Measurements from ENCODE around the gene GIT1.

GIT1 gene

GRCh38 chr17:29615048-29615385, 25.6 kb upstream of the GIT1 start:
- no peak for DNase-seq

- DNase-seq = no peak
These were observed 25.1 kb upstream of the GIT1 start for GRCh38 chr17:29614349-29615047.

DNA sequence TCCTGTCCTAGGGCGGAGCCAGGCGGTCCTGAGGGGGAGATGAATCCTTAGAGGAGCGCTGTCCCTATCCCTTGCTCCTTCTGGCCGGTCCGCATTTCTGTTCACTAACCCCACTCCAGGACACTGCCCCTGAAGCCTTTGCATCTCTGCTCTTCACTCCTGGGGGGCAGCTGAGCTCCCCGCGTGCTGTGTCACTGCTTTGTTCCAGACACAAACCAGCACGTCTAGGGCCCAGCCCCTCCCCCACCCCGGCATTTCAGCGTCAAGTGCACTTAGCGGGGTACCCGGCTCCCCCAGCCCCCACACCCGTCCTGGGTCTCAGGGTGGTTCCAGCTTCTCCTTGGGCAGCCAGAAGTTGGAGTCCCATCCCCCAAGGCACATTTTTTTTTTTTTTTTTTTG, 24.4 kb upstream of the GIT1 start:
- DNase-seq = no peak

- DNase-seq = no peak
These were observed 23.9 kb upstream of the GIT1 start for GRCh38 chr17:29613352-29613837.

GRCh38 chr17:29612404-29613280, 23.2 kb upstream of the GIT1 start:
- DNase-seq = no peak

- no peak for DNase-seq
These were observed 22.6 kb upstream of the GIT1 start for GRCh38 chr17:29612094-29612403.

DNA sequence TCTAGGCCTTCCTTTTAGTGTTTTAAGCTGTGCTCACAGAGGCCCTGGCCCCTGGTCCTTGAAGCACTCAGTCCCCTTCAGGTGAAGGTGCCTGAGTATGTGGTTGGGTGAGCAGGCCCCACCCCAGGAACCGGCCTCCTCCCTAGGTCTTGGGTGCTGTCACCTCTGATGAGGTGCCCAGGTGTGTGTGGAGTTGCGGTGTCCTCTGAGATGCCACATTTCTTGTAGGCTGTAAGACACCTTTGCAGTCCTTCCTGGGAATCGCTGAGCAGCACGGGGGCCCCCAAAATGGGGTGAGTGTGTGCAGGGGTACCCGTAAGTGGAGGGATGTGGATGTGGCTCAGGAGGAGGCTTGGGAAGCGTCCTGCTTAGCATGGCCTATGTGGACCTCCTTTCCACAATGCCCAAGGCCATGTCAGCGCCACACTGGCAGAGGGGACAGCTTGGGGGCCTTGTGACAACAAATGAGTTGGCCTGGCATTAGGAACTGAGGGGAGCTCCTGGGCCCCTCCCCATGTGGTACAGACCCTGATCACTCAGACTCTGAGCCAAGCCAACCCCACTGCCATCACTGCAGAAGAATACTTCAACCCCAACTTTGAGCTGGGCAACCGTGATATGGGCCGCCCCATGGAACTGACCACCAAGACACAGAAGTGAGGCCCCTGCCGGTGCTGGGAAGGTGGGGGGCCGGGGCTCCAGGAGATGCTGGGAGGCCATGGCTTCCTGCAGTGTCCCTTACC, 22.1 kb upstream of the GIT1 start:
- DNase-seq = no peak

- no peak for DNase-seq
These were observed 20.9 kb upstream of the GIT1 start for GRCh38 chr17:29610395-29610794.

- no peak for DNase-seq
These were observed 19.5 kb upstream of the GIT1 start for GRCh38 chr17:29608986-29609385.

GRCh38 chr17:29607557-29608195, 18.2 kb upstream of the GIT1 start:
- DNase-seq = no peak

- no peak for DNase-seq
These were observed 13.7 kb upstream of the GIT1 start for GRCh38 chr17:29603109-29603674.

DNA sequence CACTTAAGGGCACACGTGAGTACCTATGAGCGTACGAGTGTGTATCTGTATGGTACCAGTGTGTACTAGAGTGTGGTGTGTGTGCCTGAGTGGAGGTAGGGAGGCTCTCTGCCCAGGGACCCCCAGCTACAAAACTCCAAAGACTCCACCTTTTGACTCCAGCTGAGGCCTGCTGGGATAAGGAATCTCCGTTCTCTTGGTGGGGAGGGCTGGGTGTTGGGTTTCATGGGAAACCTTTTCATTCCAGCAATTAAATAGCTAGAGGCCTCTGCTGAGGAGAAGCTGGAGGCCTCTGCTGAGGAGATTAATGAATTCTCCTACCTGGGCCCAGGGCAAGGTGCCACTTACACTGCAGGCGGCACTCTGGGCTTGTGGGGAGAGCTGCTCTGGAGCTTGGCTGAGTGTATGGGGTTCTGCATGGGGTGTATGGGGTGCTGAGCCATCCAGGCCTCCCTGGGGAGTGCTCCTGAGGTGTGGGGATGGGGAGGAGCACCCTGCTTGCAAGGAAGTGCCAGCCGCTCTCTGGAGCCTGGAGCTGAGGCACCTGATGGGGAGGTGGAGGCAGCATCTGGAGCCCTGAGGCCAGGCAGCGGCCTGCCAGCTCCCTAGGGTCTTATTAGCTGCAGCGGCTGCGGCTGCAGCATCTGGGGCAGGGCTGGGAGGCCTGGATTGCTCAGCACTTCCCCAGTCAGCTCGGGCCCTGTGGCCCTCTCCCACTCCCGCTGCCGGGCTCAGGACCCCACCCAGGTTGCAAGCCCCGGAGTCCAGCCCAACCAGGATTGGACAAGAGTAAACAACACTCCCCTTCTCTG, 8.1 kb upstream of the GIT1 start:
- DNase-seq = no peak

DNA sequence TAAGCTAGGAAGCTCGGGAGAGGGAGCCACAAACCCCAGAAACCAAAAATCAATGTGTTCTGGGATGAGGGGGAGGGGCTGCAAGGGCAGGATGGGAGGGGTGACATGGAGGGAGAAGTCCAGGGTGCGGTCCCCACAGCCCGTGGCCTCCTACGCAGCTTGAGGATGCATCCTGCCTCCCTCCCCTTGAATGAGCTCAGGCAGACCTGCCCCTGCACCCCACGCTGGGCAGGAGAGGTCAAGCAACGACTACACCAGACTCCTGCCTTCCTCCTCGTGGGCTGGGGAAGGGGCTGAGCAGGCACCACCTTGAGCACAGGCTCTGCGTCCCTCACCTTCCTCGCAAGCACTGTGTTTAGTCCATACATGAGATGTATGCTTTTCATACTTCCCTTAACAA, 7.4 kb upstream of the GIT1 start:
- no peak for DNase-seq

GRCh38 chr17:29595943-29596774, 6.7 kb upstream of the GIT1 start:
- no peak for DNase-seq

- DNase-seq = no peak
These were observed 5.9 kb upstream of the GIT1 start for GRCh38 chr17:29595107-29595942.

- DNase-seq = no peak
These were observed 5.2 kb upstream of the GIT1 start for GRCh38 chr17:29594519-29595090.

GRCh38 chr17:29593591-29594518, 4.4 kb upstream of the GIT1 start:
- DNase-seq = no peak

- peak; percentile 24 for DNase-seq
These were observed 3.6 kb upstream of the GIT1 start, which contains the start of gene ANKRD13B for GRCh38 chr17:29592850-29593551. TSS of gene ANKRD13B (plus strand) at chr17:29593132. CDS start at chr17:29593622, 490 bp downstream.

Measured in DMS153 (cell line).